Measurements from ENCODE around the gene KRT40. TPM values are rescaled to one million over a fixed set of nuclear protein-coding genes. Genes with fewer than 3 reads are reported as not detected.

The KRT40 gene
- not detected in 2 replicates for total RNA-seq (2014; rRNA removed; shearing (Covaris generic))
- polyA plus RNA-seq (2016; fragmentation: Nextera tagmentation; extraction: Ambion mirVana), result not detected in 2 replicates

DNA sequence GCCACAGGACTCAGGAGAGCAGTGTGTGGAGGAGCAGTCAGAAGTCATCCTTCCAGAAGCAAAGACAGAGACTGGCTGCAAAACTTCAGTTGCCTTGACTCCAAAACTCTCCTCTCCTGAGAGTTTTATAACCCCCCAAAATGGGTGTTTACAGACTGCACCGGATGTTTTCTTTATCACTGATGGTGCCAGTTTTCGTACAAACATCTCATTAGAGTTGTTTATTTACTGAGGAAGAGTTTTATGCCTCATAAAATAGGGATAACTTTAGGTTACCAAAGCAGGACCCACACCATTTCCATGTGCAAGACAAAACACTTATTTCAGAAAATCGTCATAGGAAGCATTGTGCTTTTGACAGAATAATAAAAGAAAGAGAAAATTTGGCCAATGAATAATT lies at the start of gene KRT40:
KRT40 (minus strand) TSS at position 101 of the 400 bp plus-strand sequence; CDS start at position 48, 53 bp downstream.
- Histone ChIP-seq H3K4me1 (ENCODE audit: insufficient read depth) (no peaks in the 10 kb centered on the region), H3K27ac (no peak within 1 kb of the TSS), H3K9ac (no peak within 1 kb of the TSS), H2AFZ (peak within 1 kb of the TSS; percentile 57; the same call in 1 of the 2 replicates), H4K20me1 (ENCODE audit: insufficient read depth) (no peaks in the 10 kb centered on the region), H3K4me2 (ENCODE audit: unreplicated experiment) (no peak within 1 kb of the TSS), H3K9me3 (ENCODE audit: low read depth) (no peaks in the 10 kb centered on the region), H3F3A (ENCODE audit: insufficient read depth) (no peaks in the 10 kb centered on the region), H3K79me2 (ENCODE audit: insufficient read depth) (no peaks in the 10 kb centered on the region), H3K9me2 (ENCODE audit: insufficient read depth) (no peaks in the 10 kb centered on the region), H3K4me3 (no peak within 1 kb of the TSS), H3K36me3 (ENCODE audit: low read depth) (no peaks in the 10 kb centered on the region), H3K27me3 (replicated peaks; ENCODE audit: insufficient read depth) (no peaks in the 10 kb centered on the region)
- DNase-seq, result no peak
- 17 to 27% methylated on average over 3 of the region's 3 CpGs for WGBS, 2 experiments (ENCODE audit: low coverage in 1 of 2, low lambda C conversion rate in 2 of 2, missing lambda C conversion rate in 2 of 2)
- in situ Hi-C loops (cut with MboI), result no loop called here
- TF ChIP-seq EZH2 (IDR thresholded peaks at IDR 0.05; ENCODE audit: insufficient read depth, poor library complexity, severe bottlenecking), result no peak
- TF ChIP-seq EZH2phosphoT487 (IDR thresholded peaks at IDR 0.05; ENCODE audit: insufficient read depth, low read depth), result no peak

DNA sequence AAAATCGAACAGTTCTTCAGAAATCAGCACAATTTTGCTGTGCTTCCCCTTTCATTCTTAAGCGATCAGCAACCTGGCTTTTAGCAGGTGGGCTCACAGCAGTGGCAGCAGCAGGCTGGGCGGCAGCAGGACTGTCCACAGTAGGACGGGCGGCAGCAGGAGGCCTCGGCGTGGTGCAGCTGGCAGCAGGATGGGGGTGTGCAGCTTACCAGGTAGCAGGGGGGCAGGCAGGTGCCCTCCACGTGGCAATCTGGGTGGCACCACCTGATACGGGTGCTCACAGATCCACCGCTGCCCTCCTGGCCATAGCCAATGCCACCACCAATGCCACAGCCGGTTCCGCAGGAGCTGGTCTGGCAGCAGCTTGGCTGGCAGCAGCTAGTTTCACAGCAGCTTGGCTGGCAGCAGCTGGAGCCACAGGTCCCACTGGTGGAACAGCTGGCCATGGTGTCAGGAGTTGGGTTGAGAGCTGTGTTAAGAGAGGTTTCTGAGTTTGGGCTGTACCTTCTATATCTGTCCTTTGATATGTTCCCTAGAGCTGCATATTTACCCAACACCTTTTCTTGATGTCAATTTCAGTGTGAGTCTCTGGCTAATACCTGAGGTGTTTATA lies 45.6 kb upstream of the KRT40 start, which contains the start of gene KRTAP1-4:
KRTAP1-4 (minus strand) TSS at position 563 of the 613 bp plus-strand sequence; CDS start at position 446, 117 bp downstream.
- H3K9me3 ChIP-seq (ENCODE audit: low read depth), result no peaks in the 10 kb centered on the region
- peaks cover 24% of the 10 kb centered on the region for H3F3A ChIP-seq (ENCODE audit: insufficient read depth)
- WGBS, 2 experiments (ENCODE audit: low coverage in 1 of 2, low lambda C conversion rate in 2 of 2, missing lambda C conversion rate in 2 of 2), result 82% methylated on average over 12 of the region's 12 CpGs
- no peaks in the 10 kb centered on the region for H3K79me2 ChIP-seq (ENCODE audit: insufficient read depth)
- in situ Hi-C loops (cut with MboI), result no loop called here
- H3K4me2 ChIP-seq (ENCODE audit: unreplicated experiment), result no peak within 1 kb of the TSS
- no peak for TF ChIP-seq EZH2 (IDR thresholded peaks at IDR 0.05; ENCODE audit: insufficient read depth, poor library complexity, severe bottlenecking)
- no peak for TF ChIP-seq EZH2phosphoT487 (IDR thresholded peaks at IDR 0.05; ENCODE audit: insufficient read depth, low read depth)
- no peaks in the 10 kb centered on the region for H4K20me1 ChIP-seq (ENCODE audit: insufficient read depth)
- H3K27ac ChIP-seq, result no peak within 1 kb of the TSS
- H3K9ac ChIP-seq, result no peak within 1 kb of the TSS
- H3K4me1 ChIP-seq (ENCODE audit: insufficient read depth), result peaks cover 23% of the 10 kb centered on the region
- DNase-seq, result no peak
- no peaks in the 10 kb centered on the region for H3K9me2 ChIP-seq (ENCODE audit: insufficient read depth)
- no peak within 1 kb of the TSS for H3K4me3 ChIP-seq
- no peaks in the 10 kb centered on the region for H3K27me3 ChIP-seq (replicated peaks; ENCODE audit: insufficient read depth)
- no peaks in the 10 kb centered on the region for H3K36me3 ChIP-seq (ENCODE audit: low read depth)
- no peak within 1 kb of the TSS for H2AFZ ChIP-seq

- Histone ChIP-seq H3K79me2 (ENCODE audit: insufficient read depth) (no peaks in the 10 kb centered on the region), H3K4me2 (ENCODE audit: unreplicated experiment) (peak within 1 kb of the TSS; percentile 43), H3K9me3 (ENCODE audit: low read depth) (no peaks in the 10 kb centered on the region), H3F3A (ENCODE audit: insufficient read depth) (peaks cover 24% of the 10 kb centered on the region), H4K20me1 (ENCODE audit: insufficient read depth) (no peaks in the 10 kb centered on the region), H3K27me3 (replicated peaks; ENCODE audit: insufficient read depth) (no peaks in the 10 kb centered on the region), H3K4me1 (ENCODE audit: insufficient read depth) (peaks cover 23% of the 10 kb centered on the region), H3K36me3 (ENCODE audit: low read depth) (no peaks in the 10 kb centered on the region), H3K9ac (0 out of 2 replicates have a peak within 1 kb of the TSS, but pooled peaks have one; percentile 30), H3K27ac (peak within 1 kb of the TSS; percentile 62), H2AFZ (no peak within 1 kb of the TSS), H3K9me2 (ENCODE audit: insufficient read depth) (no peaks in the 10 kb centered on the region), H3K4me3 (peak within 1 kb of the TSS; percentile 21; the same call in 1 of the 2 replicates)
- no peak for TF ChIP-seq EZH2phosphoT487 (IDR thresholded peaks at IDR 0.05; ENCODE audit: insufficient read depth, low read depth)
- TF ChIP-seq EZH2 (IDR thresholded peaks at IDR 0.05; ENCODE audit: insufficient read depth, poor library complexity, severe bottlenecking), result no peak
- peak; percentile 82 for DNase-seq
- in situ Hi-C loops (cut with MboI), result no loop called here
- WGBS, 2 experiments (ENCODE audit: low coverage in 1 of 2, low lambda C conversion rate in 2 of 2, missing lambda C conversion rate in 2 of 2), result 47 to 49% methylated on average over 8 to 9 of the region's 9 CpGs
Observed at GRCh38 chr17:41026715-41027471, 42.8 kb upstream of the KRT40 start, which contains the start of gene KRTAP1-5. KRTAP1-5 (minus strand) TSS chr17:41027208; CDS start chr17:41027155, 53 bp downstream.

DNA sequence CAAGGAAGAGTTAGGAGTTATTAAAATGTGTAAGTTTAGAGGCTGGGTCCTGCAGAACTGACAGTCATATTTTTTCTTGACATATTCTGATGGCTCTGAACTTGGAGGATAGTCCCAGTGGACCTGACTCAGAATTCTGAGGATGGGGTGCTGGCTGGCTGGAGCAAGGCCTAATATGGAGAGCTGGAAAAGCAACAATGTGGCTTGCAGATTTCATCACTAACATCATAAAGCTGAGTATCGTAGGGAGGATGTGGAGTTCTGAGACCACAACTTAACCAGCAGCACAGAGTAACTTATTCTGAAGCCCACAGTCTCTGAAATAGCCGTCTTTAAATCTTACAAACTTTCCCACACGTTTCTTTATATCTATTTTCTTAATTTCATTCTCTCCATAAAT lies 40.6 kb upstream of the KRT40 start:
- Histone ChIP-seq H3K27ac (no peak overlapping the region), H3F3A (ENCODE audit: insufficient read depth) (peaks cover 24% of the 10 kb centered on the region), H3K79me2 (ENCODE audit: insufficient read depth) (no peaks in the 10 kb centered on the region), H3K4me2 (ENCODE audit: unreplicated experiment) (no peak overlapping the region), H3K36me3 (ENCODE audit: low read depth) (no peaks in the 10 kb centered on the region), H3K27me3 (replicated peaks; ENCODE audit: insufficient read depth) (no peaks in the 10 kb centered on the region), H4K20me1 (ENCODE audit: insufficient read depth) (no peaks in the 10 kb centered on the region), H3K9me2 (ENCODE audit: insufficient read depth) (no peaks in the 10 kb centered on the region), H2AFZ (no peak overlapping the region), H3K9ac (no peak overlapping the region), H3K4me1 (ENCODE audit: insufficient read depth) (peaks cover 23% of the 10 kb centered on the region), H3K4me3 (no peak overlapping the region), H3K9me3 (ENCODE audit: low read depth) (no peaks in the 10 kb centered on the region)
- TF ChIP-seq EZH2phosphoT487 (IDR thresholded peaks at IDR 0.05; ENCODE audit: insufficient read depth, low read depth), result no peak
- TF ChIP-seq EZH2 (IDR thresholded peaks at IDR 0.05; ENCODE audit: insufficient read depth, poor library complexity, severe bottlenecking), result no peak
- no peak for DNase-seq
- WGBS, 2 experiments (ENCODE audit: low coverage in 1 of 2, low lambda C conversion rate in 2 of 2, missing lambda C conversion rate in 2 of 2), result 69 to 85% methylated on average over 3 of the region's 3 CpGs
- in situ Hi-C loops (cut with MboI), result no loop called here
